Germinal center (tissue), 1 donor: ENCODE measurements around the gene CMTM8.

Experiments
- DNase-seq: peaks from one replicate; pipeline ENCODE4 v3.0.0; 2012; ENCODE audit warnings: mixed read lengths, low spot score

Gene CMTM8

DNA sequence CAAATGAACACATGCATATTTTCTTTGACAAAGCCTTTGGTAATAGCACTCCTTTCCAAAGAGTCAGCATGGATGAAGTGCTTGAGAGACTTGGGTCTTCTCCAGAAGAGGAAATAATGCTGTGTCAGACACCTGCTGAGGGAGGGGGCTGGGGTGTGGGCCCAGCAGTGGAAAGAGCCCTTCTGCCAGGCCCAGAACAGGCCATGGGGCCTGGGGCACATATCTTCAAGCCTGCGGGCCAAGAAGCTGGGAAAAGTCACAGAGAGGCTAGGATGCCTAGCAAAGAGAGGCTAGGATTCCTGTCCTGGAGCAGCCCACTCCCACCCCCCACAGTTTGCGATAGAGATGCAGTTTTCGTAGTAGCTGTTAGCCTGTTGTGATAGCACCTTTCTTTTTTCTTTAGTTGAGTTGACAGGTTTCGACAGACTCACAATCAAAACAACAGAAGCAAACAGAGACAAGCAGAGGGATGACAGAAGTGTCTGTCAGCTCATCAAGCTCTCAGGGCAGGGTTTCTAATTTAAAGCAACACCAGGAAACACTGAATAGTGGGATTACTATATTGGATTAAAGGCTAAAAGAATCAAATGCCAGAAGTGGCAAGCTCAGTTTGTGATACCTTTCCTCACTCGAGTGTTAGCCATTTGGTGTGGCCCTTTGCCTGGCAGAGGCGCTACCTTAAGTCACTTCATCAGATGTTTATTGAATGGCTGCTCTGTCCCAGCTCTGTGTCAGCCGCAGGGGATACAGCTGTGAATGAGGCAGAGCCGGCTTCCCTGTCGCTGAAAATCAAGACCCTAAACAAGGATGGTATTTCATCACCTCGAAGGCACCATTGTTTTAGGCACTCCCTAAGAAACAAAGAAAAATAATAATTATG lies 172.1 kb downstream of the CMTM8 start:
- no peak for DNase-seq

GRCh38 chr3:32411442-32411841 lies 173.0 kb downstream of the CMTM8 start:
- DNase-seq: no peak

- DNase-seq: no peak
Measured at GRCh38 chr3:32412887-32413286, 174.4 kb downstream of the CMTM8 start.

DNA sequence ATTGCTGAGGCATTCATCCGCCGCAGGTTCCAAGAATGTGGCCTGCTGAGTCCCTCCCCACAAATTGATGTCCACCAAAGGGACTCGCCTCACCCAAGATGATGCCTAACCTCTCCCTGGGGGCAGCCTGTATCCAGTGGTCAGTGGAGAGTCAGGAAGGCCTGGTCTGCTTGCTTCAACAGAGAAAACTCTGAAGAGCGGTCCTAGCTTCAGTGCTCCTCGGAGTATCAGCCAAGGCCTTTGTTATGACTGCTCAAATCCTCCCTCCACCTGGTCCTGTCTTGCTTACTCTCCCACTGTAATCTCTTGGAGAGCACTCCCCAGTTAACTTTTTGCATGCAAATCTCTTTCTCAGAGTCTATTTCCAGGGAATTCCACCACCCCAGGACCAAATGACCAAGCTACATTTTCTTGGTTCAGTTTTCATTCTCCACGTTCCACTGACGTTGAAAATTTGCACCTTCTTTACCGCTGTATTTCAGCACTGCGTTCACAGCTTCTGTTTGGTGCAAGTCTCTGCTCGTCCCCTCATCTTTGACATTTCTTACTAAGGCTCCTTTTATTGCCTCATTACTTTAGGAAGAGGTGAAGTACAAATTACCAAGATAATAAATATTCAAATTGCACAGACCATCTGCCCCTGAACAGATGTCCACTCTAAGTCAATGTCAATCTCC lies 175.5 kb downstream of the CMTM8 start:
- no peak for DNase-seq

- no peak for DNase-seq
Measured at GRCh38 chr3:32414522-32415202, 176.2 kb downstream of the CMTM8 start.

- no peak for DNase-seq
Measured at GRCh38 chr3:32419742-32420125, 181.3 kb downstream of the CMTM8 start.
